OCI-LY3 (cell line): ENCODE data around the gene DOCK11.

Experiments
- EZH2phosphoT487 ChIP-seq: fragments of 200-600 bp; shearing (Covaris generic); IDR thresholded peaks from 2 replicates; pipeline ENCODE4 v1.6.1; 2018; ENCODE audit warnings: antibody characterized with exemption, mixed run types, low read depth
- TF ChIP-seq, protein P1 (sequence below): fragments of 200-600, 300-600 bp; sonication (generic); IDR thresholded peaks from 2 replicates; pipeline ENCODE4 v1.5.1; 2014; ENCODE audit warnings: antibody characterized with exemption, low read length, low read depth

DNA sequence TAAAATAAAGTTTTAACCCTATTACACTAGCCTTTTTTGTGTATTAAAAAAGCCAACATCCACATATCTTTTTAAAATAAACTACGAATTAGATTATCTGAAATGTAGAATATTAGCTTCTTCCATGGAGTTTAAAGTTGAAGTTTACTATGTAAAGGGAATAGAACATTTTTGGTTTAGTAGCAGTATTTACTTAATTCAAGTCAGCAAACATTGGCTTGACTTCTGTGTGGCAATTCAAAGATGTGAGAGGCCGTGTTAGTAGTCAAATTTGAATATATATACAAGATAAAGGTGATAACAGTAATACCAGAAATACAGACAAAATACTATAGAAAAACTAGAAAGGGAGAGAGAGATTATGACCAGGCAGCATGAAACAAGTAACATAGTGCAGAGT lies 116.7 kb downstream of the DOCK11 start:
- TF ChIP-seq, protein P1, sequence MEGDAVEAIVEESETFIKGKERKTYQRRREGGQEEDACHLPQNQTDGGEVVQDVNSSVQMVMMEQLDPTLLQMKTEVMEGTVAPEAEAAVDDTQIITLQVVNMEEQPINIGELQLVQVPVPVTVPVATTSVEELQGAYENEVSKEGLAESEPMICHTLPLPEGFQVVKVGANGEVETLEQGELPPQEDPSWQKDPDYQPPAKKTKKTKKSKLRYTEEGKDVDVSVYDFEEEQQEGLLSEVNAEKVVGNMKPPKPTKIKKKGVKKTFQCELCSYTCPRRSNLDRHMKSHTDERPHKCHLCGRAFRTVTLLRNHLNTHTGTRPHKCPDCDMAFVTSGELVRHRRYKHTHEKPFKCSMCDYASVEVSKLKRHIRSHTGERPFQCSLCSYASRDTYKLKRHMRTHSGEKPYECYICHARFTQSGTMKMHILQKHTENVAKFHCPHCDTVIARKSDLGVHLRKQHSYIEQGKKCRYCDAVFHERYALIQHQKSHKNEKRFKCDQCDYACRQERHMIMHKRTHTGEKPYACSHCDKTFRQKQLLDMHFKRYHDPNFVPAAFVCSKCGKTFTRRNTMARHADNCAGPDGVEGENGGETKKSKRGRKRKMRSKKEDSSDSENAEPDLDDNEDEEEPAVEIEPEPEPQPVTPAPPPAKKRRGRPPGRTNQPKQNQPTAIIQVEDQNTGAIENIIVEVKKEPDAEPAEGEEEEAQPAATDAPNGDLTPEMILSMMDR = no peak
- no peak for TF ChIP-seq EZH2phosphoT487
